H9 (cell line): ENCODE measurements around the gene PPFIBP1. TPM values are rescaled to one million over a fixed set of nuclear protein-coding genes. Genes with fewer than 3 reads are reported as not detected.

Source experiments
- DNase-seq: peaks from one replicate; pipeline ENCODE4 v3.0.0-alpha.2; 2017
- H2AFZ ChIP-seq: one replicate; pipeline ENCODE4 v1.6.1; 2013; ENCODE audit warnings: mild to moderate bottlenecking, low read length, control low read depth, moderate library complexity
- H2AK5ac ChIP-seq: 2 replicates; pipeline ENCODE4 v1.6.1; 2013; ENCODE audit warnings: low read length, control low read depth, mixed read lengths; ENCODE audit not compliant: insufficient read length
- H2BK120ac ChIP-seq: one replicate; pipeline ENCODE4 v1.6.1; 2013; ENCODE audit warnings: low read depth, mild to moderate bottlenecking, low read length, control low read depth, inconsistent platforms; ENCODE audit not compliant: poor library complexity, severe bottlenecking
- H2BK12ac ChIP-seq: 2 replicates; pipeline ENCODE4 v1.6.1; 2013; ENCODE audit warnings: low read length, control low read depth, mixed read lengths, low read depth; ENCODE audit not compliant: insufficient read length
- H2BK15ac ChIP-seq: 2 replicates; pipeline ENCODE4 v1.6.1; 2013; ENCODE audit warnings: low read depth, low read length, control low read depth
- H2BK20ac ChIP-seq: one replicate; pipeline ENCODE4 v1.6.1; 2013; ENCODE audit warnings: low read depth, mild to moderate bottlenecking, low read length, control low read depth, inconsistent platforms; ENCODE audit not compliant: poor library complexity, severe bottlenecking
- H2BK5ac ChIP-seq: 2 replicates; pipeline ENCODE4 v1.6.1; 2013; ENCODE audit warnings: low read length, control low read depth, mixed read lengths; ENCODE audit not compliant: insufficient read length
- H3K14ac ChIP-seq: 2 replicates; pipeline ENCODE4 v1.6.1; 2013; ENCODE audit warnings: low read length, control low read depth; ENCODE audit not compliant: insufficient read depth
- H3K18ac ChIP-seq: 2 replicates; pipeline ENCODE4 v1.6.1; 2013; ENCODE audit warnings: low read depth, mild to moderate bottlenecking, mixed read lengths, low read length, control low read depth; ENCODE audit not compliant: insufficient read length
- H3K23ac ChIP-seq: 2 replicates; pipeline ENCODE4 v1.6.1; 2013; ENCODE audit warnings: low read length, control low read depth, mixed read lengths, low read depth; ENCODE audit not compliant: insufficient read length
- H3K23me2 ChIP-seq: 2 replicates; pipeline ENCODE4 v1.6.1; 2013; ENCODE audit warnings: low read depth, mild to moderate bottlenecking, mixed read lengths, low read length, control low read depth; ENCODE audit not compliant: insufficient read length, poor library complexity, severe bottlenecking
- H3K27ac ChIP-seq: 2 replicates; pipeline ENCODE4 v1.5.1; 2013; ENCODE audit warnings: low read length, control low read depth, mixed read lengths, low read depth; ENCODE audit not compliant: insufficient read length
- H3K27me3 ChIP-seq: 2 replicates; pipeline ENCODE4 v1.6.1; 2013; ENCODE audit warnings: low read length, control low read depth, inconsistent platforms; ENCODE audit not compliant: insufficient read depth
- H3K4ac ChIP-seq: 2 replicates; pipeline ENCODE4 v1.6.1; 2013; ENCODE audit warnings: low read depth, mild to moderate bottlenecking, control low read depth, inconsistent platforms, low read length, moderate library complexity
- H3K4me1 ChIP-seq: 2 replicates; pipeline ENCODE4 v1.6.1; 2013; ENCODE audit warnings: low read length, control low read depth, inconsistent platforms; ENCODE audit not compliant: insufficient read depth
- H3K4me2 ChIP-seq: 2 replicates; pipeline ENCODE4 v1.6.1; 2013; ENCODE audit warnings: low read length, control low read depth, mixed read lengths; ENCODE audit not compliant: insufficient read length, insufficient read depth
- H3K56ac ChIP-seq: 2 replicates; pipeline ENCODE4 v1.6.1; 2013; ENCODE audit warnings: low read depth, mild to moderate bottlenecking, mixed read lengths, low read length, control low read depth; ENCODE audit not compliant: insufficient read length
- H3K79me1 ChIP-seq: 2 replicates; pipeline ENCODE4 v1.6.1; 2013; ENCODE audit warnings: low read depth, mild to moderate bottlenecking, moderate library complexity, low read length, control low read depth, inconsistent platforms; ENCODE audit not compliant: insufficient read depth, poor library complexity, severe bottlenecking
- H3K79me2 ChIP-seq: 2 replicates; pipeline ENCODE4 v1.6.1; 2013; ENCODE audit warnings: low read length, control low read depth, inconsistent platforms; ENCODE audit not compliant: insufficient read depth
- H3K9ac ChIP-seq: 2 replicates; pipeline ENCODE4 v1.6.1; 2013; ENCODE audit warnings: low read length, control low read depth, mixed read lengths; ENCODE audit not compliant: insufficient read length; ENCODE audit errors: extremely low read depth
- H3K9me3 ChIP-seq: one replicate; pipeline ENCODE4 v1.6.1; 2013; ENCODE audit warnings: low read depth, low read length, inconsistent platforms; ENCODE audit not compliant: control insufficient read depth
- H3T11ph ChIP-seq: one replicate; pipeline ENCODE4 v1.6.1; 2013; ENCODE audit warnings: mild to moderate bottlenecking, low read length, control low read depth, inconsistent platforms
- H4K20me1 ChIP-seq: one replicate; pipeline ENCODE4 v1.6.1; 2013; ENCODE audit not compliant: control insufficient read depth, insufficient read length, insufficient read depth
- H4K5ac ChIP-seq: 2 replicates; pipeline ENCODE4 v1.6.1; 2013; ENCODE audit warnings: low read depth, mild to moderate bottlenecking, mixed read lengths, low read length, control low read depth; ENCODE audit not compliant: insufficient read length
- H4K8ac ChIP-seq: replicated peaks from 2 replicates; pipeline ENCODE4 v1.6.1; 2013; ENCODE audit warnings: low read length, control low read depth, mixed read lengths, low read depth; ENCODE audit not compliant: insufficient read length
- H4K91ac ChIP-seq: 2 replicates; pipeline ENCODE4 v1.6.1; 2013; ENCODE audit warnings: low read depth, mild to moderate bottlenecking, moderate library complexity, mixed read lengths, low read length, control low read depth; ENCODE audit not compliant: insufficient read length
- H3K27ac Mint-ChIP-seq, 3 experiments: 2 replicates in 2 of 3; 3 replicates in 1 of 3; pipeline ENCODE4 v1.8.0; 2020 to 2021; ENCODE audit warnings: mixed read lengths in 3 of 3, mild to moderate bottlenecking in 1 of 3, moderate library complexity in 1 of 3
- H3K27me3 Mint-ChIP-seq: 2 replicates; pipeline ENCODE4 v1.8.0; 2021; ENCODE audit warnings: low read depth, mild to moderate bottlenecking, moderate library complexity, mixed read lengths
- H3K36me3 Mint-ChIP-seq, 3 experiments: 2 replicates in 2 of 3; 3 replicates in 1 of 3; pipeline ENCODE4 v1.8.0; 2020 to 2021; ENCODE audit warnings: low read depth in 3 of 3, mixed read lengths in 3 of 3; ENCODE audit not compliant: insufficient read depth in 1 of 3
- H3K4me1 Mint-ChIP-seq, 2 experiments: 2 replicates each; pipeline ENCODE4 v1.8.0; 2020; ENCODE audit warnings: mixed read lengths in 2 of 2
- H3K4me3 Mint-ChIP-seq, 2 experiments: 2 replicates in 1 of 2; 3 replicates in 1 of 2; pipeline ENCODE4 v1.8.0; 2020 to 2021; ENCODE audit warnings: mild to moderate bottlenecking in 2 of 2, mixed read lengths in 2 of 2, moderate library complexity in 1 of 2
- H3K9me3 Mint-ChIP-seq, 2 experiments: 2 replicates in 1 of 2; 3 replicates in 1 of 2; pipeline ENCODE4 v1.8.0; 2020; ENCODE audit warnings: mild to moderate bottlenecking in 2 of 2, mixed read lengths in 2 of 2, moderate library complexity in 1 of 2
- WGBS: extraction: QIAGEN DNeasy Blood & Tissue Kit; methylation state at CpG from one replicate; pipeline ENCODE4 v1.1.7; 2013; ENCODE audit warnings: missing lambda C conversion rate, low lambda C conversion rate, mixed read lengths; ENCODE audit not compliant: insufficient read length; ENCODE audit errors: extremely low coverage; 5-methylcytosine and 5-hydroxymethylcytosine counted together
- total RNA-seq: library from RNA; stranded (reverse); gene quantifications from 2 replicates; pipeline ENCODE4 v1.2.1, GENCODE V29; 2021
- TF ChIP-seq, protein P1 (sequence below): fragments of 200-600 bp; sonication (generic); conservative IDR thresholded peaks from 3 replicates; pipeline ENCODE4 v1.8.0; 2021; ENCODE audit warnings: antibody characterized with exemption, mild to moderate bottlenecking

Gene PPFIBP1
- total RNA-seq, 1 experiment from 2014 or later = 29.2 TPM

DNA sequence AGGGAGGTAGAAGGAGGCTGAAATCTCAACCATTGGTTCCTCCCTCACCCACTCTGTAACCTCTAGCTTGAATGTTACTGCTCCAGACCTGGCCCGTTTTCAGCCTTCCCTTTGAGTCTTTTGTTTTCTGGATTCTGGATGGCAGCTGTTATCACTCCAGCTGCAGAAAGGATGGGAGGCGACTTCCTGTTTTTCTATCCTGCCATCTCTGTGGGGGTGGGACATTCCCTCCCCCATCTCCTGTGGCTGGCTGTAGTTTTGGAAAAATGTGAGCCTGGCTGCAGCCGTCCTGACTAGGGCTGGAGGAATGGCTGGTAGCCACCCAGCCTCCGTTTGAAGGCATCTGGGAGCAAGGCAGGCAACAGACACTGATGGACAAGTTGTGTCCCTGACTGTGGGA is 2.9 kb upstream of the PPFIBP1 start:
- no peak overlapping the region for H4K91ac ChIP-seq
- peak overlapping the region; percentile 78 for H2AFZ ChIP-seq
- no CpG with 5 or more reads among the region's 4 CpGs for WGBS
- H3K56ac ChIP-seq = no peak overlapping the region
- H3K9me3 ChIP-seq = no peaks in the 10 kb centered on the region
- H4K5ac ChIP-seq = no peak overlapping the region
- no peak overlapping the region for H3K14ac ChIP-seq
- no peak overlapping the region for H4K8ac ChIP-seq
- H2BK12ac ChIP-seq = no peak overlapping the region
- no peak overlapping the region for H2BK5ac ChIP-seq
- no peaks in the 10 kb centered on the region for H3K79me1 ChIP-seq
- no peak overlapping the region for H2BK20ac ChIP-seq
- TF ChIP-seq, protein P1, sequence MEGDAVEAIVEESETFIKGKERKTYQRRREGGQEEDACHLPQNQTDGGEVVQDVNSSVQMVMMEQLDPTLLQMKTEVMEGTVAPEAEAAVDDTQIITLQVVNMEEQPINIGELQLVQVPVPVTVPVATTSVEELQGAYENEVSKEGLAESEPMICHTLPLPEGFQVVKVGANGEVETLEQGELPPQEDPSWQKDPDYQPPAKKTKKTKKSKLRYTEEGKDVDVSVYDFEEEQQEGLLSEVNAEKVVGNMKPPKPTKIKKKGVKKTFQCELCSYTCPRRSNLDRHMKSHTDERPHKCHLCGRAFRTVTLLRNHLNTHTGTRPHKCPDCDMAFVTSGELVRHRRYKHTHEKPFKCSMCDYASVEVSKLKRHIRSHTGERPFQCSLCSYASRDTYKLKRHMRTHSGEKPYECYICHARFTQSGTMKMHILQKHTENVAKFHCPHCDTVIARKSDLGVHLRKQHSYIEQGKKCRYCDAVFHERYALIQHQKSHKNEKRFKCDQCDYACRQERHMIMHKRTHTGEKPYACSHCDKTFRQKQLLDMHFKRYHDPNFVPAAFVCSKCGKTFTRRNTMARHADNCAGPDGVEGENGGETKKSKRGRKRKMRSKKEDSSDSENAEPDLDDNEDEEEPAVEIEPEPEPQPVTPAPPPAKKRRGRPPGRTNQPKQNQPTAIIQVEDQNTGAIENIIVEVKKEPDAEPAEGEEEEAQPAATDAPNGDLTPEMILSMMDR = no peak
- no peak overlapping the region for H2BK120ac ChIP-seq
- H3K27me3 ChIP-seq = no peaks in the 10 kb centered on the region
- H3K27ac ChIP-seq = no peak overlapping the region
- H4K20me1 ChIP-seq = no peaks in the 10 kb centered on the region
- peaks cover 20% of the 10 kb centered on the region for H3K27me3 Mint-ChIP-seq
- H3K27ac Mint-ChIP-seq = peak overlapping the region in 1 of 3 experiments; percentile 40; a peak in 1 of 7 replicates
- peak overlapping the region in 1 of 2 experiments; percentile 65; a peak in 2 of 5 replicates for H3K4me3 Mint-ChIP-seq
- H3K9me3 Mint-ChIP-seq = no peaks in the 10 kb centered on the region
- H3K4ac ChIP-seq = no peak overlapping the region
- peaks cover 18% of the 10 kb centered on the region for H3K23me2 ChIP-seq
- H3K36me3 Mint-ChIP-seq = peaks cover 0 to 1% (median 0%) of the 10 kb centered on the region in 3 experiments; a peak in 1 of 7 replicates
- no peak overlapping the region for H2AK5ac ChIP-seq
- peaks cover 12% of the 10 kb centered on the region; the same call in 1 of the 2 replicates for H3K4me1 ChIP-seq
- peak overlapping the region; percentile 10 for H3K18ac ChIP-seq
- 0 out of 2 replicates have a peak, but pooled peaks cover 2% of the 10 kb centered on the region for H3K79me2 ChIP-seq
- H3T11ph ChIP-seq = no peak overlapping the region
- no peak overlapping the region for H3K9ac ChIP-seq
- peaks cover 37 to 38% of the 10 kb centered on the region in 2 experiments for H3K4me1 Mint-ChIP-seq
- H3K4me2 ChIP-seq = peak overlapping the region; percentile 10
- H2BK15ac ChIP-seq = no peak overlapping the region
- no peak overlapping the region for H3K23ac ChIP-seq
- DNase-seq = peak; percentile 47
